Fibroblast of upper back skin (primary cell): ENCODE data around the gene TSNAX.
"Not testable (repeated sequence)": the region's sequence is repeated elsewhere in the genome, so short reads cannot be mapped to it uniquely, and the experiment has no call there.

ENCODE experiments used
- DNase-seq: peaks from one replicate; pipeline ENCODE4 v3.0.0-alpha.2; 2013

The TSNAX gene

GRCh38 chr1:231564373-231564772, 35.9 kb downstream of the TSNAX start:
- DNase-seq: no peak

- DNase-seq: no peak
Measured at GRCh38 chr1:231566496-231566895, 38.0 kb downstream of the TSNAX start.

DNA sequence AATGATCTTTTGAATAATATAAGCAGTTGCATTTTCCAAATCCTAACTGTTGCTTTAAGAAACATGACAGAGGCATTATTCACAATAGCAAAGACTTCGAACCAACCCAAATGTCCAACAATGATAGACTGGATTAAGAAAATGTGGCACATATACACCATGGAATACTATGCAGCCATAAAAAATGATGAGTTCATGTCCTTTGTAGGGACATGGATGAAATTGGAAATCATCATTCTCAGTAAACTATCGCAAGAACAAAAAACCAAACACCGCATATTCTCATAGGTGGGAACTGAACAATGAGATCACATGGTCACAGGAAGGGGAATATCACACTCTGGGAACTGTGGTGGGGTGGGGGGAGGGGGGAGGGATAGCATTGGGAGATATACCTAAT, 41.8 kb downstream of the TSNAX start:
- not testable (repeated sequence) for DNase-seq

GRCh38 chr1:231571904-231572303, 43.4 kb downstream of the TSNAX start:
- no peak for DNase-seq

DNA sequence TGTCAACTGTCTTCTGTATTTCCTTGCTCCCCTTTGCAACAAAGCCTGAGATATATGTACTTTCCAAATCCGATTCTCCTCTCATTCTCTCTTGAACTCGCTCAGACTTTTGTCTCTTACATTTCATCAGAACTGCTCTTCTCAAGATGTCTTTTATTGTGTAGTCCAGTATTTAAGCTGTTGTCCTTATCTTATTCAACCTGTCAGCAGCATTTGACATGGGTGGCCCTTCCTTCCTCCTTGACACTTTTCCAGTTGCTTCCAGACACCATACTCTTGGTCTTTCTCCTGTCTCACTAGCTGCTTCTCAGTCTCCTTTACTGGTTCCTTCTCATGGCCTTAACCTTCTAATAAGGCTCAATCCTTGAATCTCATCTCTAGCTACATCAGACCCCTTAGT, 47.0 kb downstream of the TSNAX start:
- no peak for DNase-seq

GRCh38 chr1:231576804-231577718, 48.6 kb downstream of the TSNAX start:
- DNase-seq: no peak

DNA sequence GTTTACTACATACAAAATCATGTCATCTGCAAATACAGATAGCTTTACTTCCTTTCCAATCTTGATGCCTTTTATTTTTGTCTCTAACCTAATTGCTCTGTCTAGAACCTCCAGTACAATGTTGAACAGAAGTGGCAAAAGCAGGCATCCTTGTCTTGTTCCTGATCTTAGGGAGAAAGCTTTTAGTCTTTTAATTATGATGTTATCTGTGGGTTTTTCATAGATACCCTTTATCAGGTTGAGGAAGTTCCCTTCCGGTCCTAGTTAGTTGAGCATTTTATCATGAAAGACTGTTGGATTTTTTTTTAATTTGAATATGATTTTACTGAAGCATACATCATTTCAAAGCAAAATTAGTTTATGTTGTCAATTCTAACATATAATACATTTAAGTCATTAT, 52.4 kb downstream of the TSNAX start:
- DNase-seq: no peak

DNA sequence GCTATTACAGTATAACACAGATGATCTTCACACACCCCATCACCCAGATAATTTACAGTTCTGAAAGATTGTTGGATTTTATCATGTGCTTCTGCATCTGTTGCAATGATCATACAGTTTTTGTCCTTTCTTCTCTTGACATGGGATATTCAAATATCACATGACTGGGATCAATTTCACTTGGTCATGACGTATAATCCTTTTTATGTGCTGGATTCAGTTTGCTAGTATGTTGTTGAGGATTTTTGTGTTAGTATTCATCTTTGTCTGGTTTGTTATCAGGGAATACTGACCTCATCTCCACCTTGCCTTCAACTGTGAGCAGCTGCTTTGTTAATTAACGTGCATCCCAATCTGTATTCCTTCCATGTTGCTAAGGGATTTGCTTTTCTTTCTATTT, 53.4 kb downstream of the TSNAX start:
- DNase-seq: no peak

DNA sequence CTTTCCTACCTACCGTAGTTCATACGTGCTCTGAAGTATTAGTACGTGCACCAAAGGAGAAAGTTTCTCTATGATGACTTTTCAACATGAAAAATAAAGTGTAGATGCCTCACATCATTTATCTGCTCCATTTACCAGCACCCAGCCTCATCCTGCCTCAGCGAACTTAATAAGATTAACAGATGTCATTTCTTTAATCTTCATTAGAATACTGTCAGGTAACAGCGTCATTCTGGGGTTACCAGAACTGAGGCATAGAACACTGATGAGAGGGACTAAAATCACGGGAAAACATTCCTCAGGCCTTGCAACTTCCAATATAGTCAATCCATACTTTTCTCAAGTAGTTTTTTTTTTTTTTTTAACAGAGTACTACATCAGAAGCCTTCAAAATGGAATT, 54.9 kb downstream of the TSNAX start:
- no peak for DNase-seq

GRCh38 chr1:231584117-231584516, 55.6 kb downstream of the TSNAX start:
- peak; percentile 73 for DNase-seq

DNA sequence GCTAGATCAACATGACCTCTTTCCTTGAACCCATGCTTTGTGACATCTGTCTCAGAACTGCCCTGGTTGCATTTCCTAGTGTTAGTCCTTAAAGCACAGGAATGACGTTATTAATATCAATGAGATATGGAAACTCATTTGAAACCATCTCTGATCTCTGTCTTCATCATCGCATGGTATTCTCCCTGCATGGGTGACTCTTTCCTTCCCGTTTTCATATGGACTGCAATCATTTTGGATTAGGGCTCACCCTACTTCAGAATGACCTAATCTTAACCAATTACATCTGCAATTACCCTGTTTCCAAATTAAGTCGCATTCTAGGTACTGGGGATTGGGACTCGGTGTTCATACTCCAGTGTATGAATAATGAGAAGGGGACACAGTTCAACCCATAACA, 56.5 kb downstream of the TSNAX start:
- no peak for DNase-seq

DNA sequence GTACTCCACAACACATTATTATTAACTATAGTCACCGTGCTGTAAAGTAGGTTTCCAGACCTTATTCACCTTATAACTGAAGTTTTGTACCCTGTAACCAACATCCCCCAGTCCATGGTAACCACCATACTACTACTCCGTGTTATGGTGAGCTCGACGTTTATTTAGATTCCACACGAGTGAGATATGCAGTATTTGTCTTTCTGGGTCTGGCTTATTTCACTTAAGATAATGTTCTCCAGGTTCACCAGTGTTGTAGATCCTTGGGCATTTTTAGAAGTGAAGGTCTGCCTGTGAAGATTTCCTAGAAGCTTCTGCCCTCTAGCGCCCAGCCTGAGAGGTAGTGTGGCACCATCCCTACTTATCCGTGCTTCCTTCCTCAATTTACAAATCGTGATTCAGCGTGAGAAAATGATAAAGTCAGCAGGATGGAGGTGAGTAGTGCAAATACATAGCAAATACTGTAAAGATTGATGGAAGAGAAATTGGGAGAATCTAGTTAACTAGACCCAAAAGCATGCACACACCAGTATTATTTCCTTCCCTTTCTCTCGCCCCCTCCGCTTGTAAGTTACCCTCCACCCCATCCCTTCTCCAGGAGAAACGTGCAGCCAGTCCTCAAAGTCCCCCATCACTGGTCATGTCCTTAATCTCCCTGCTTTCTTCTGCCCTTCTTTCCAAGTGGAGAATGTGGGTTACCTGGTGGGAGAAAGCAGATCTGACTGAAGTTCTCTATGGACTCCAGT, 62.2 kb downstream of the TSNAX start:
- peak; percentile 71 for DNase-seq

DNA sequence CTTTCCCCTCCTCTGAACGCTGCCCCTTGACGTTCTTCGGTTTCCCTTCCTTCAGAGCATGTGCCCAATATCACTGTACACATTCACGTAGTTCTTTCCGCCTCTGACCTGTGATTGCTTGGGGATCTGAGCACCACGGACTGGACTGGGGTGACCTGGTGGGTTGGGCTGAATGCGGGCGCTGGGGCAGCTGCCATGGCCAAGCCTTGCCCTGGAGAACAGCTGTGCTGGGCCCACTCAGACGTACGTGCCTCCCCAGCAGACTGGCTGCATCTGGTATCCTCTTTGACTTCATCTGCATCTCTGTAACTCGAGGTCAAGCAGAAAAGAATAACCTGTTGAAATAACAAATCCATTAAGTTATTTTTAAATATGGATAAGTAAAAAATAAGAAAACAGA, 63.0 kb downstream of the TSNAX start:
- no peak for DNase-seq

- DNase-seq: no peak
Measured at GRCh38 chr1:231592809-231593208, 64.3 kb downstream of the TSNAX start.

GRCh38 chr1:231593264-231593663, 64.8 kb downstream of the TSNAX start:
- not testable (repeated sequence) for DNase-seq

DNA sequence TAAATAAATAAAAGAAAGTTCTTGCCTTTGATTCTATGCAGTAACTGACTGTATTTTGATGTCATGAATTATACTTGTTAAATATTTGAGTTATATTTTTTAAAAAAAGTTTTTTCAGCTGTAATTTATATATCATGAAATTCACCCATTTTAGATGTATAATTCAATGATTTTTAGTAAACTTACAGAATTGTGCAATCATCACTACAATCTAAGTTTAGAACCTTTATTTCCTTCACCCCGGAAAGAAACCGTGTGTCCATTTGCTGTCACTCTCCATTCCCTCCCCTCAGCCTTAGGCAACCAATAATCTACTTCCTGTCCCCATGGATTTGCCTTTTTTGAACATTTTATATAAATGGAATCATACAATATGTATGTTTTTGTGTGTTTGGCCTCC, 65.7 kb downstream of the TSNAX start:
- DNase-seq: no peak

DNA sequence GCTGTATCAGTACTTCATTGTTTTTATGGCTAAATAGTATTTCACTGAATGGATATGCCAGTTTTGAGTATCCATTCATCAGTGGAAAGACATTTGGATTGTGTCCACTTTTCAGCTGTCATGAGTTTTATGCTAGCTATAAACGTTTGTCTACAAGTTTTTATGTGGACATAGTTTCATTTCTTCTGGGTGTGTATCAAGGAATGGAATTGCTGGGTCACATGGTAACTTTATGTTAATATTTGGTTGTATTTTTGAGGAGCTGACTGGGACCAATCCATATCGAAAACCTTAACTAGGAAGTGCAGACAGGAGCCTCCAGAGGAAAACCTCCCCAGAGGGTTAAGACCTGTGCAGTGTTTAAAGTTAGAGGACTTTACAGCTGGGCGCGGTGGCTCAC, 66.3 kb downstream of the TSNAX start:
- no peak for DNase-seq

DNA sequence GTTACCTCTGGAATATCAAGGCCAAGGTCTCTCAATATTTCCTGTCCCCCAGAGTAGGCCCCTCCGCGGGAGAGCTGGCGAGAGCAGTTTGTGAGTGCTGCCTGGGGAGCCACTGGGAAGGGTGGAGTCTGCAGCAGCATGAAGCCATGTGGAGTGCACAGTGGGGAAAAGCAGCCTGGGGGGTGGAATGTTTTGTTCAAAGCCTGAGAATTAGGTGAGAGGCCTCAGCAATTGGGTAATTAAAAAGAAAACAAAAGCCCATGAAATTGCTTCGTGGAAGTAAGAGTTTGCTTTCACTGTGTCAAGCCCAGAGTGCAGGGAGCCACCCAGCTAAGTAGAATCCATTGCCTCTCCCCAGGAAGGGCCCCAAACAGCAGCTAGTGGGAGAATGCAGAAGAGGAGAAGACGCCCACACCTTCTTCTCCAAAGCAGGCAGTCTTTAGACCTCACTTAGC, 67.9 kb downstream of the TSNAX start:
- no peak for DNase-seq

- no peak for DNase-seq
Measured at GRCh38 chr1:231597971-231598370, 69.5 kb downstream of the TSNAX start.

DNA sequence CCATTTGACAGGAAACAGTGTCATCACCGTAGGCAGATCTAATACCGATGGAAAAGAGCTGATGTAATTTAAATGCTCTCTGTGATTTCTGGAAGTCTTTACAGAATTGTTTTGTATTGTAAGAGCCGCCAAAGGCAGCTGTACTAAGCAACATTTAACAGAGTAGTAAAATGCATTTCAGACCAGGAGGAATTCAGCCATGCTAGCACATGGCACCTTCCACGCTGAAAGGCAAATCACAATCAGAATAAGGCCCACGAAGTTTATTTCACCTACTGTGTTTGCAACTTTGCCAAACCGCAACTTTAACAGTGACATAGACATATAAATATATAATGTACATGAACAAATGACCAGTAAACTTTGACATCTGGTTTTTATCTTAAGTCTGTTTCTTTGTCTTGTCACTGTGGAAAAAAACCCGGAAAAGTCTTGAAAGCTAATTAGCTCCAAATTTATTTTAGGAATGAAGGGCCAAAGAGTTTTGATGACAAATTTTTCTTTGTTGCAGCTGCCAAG, 72.0 kb downstream of the TSNAX start:
- DNase-seq: peak; percentile 81

DNA sequence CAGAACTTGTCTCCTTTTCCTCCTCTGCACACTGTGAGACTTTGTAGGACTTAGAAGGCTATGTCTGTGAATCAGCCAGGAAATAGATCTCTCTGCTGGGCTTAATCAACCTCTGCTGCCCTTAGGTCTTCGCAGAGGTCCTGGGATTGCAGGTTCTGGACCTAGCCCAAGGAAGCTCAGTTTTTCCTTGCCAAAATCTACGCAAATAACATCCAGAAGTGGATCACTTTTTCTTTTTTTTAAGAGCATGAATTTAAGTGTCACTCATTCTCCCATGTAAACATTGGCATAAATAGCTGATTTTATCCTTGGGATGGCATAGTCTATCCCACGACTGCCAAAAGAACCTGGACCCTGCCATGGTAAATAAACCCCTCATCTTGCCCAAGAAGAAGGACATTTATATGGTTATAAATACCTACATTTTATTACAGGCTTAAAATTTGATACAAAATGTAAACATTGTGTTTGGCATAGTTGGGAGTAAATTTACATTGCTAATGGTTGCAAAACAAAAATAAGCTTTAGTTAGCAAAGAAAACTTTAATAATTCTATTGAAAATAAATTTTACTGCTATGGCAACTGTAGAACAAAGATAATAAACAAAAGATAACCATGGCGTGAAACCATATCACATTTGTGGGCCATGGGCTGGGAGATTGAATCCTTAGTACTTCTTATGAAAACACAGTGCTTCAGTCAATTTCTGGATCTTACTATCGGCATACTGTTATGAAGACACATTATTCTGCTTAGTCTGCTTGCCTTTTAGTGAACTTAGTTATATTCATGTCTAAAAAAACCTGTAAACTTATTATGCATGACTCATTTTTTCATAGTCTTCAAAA, 73.6 kb downstream of the TSNAX start:
- DNase-seq: no peak

- no peak for DNase-seq
Measured at GRCh38 chr1:231602673-231602984, 74.2 kb downstream of the TSNAX start.
